Omental fat pad (tissue), 4 donors: Measurements from ENCODE around the gene SDK2. TPM values are rescaled to one million over a fixed set of nuclear protein-coding genes. Genes with fewer than 3 reads are reported as not detected.

Experiments used
- ATAC-seq: fragments of 150-250 bp; one replicate; pipeline ENCODE4 v1.9.1; 2016; ENCODE audit warnings: mild to moderate bottlenecking, moderate library complexity; ENCODE audit not compliant: low FRiP score
- DNase-seq: peaks from one replicate; pipeline ENCODE4 v3.0.0-alpha.2; 2019; ENCODE audit warnings: low spot score
- total RNA-seq, 4 donors: library from RNA; depleted of rRNA; stranded (reverse); fragments of >200 nt; gene quantifications; one replicate each; pipeline ENCODE4 v1.1.0, GENCODE V29; 2016
- TF ChIP-seq, protein P1 (sequence below), 3 donors: fragments of 450-650 bp; IDR thresholded peaks; one replicate each; pipeline ENCODE4 v1.5.1; 2016 to 2017; ENCODE audit warnings: antibody characterized with exemption in 3 of 3, mild to moderate bottlenecking in 3 of 3, moderate library complexity in 2 of 3

The SDK2 gene
- total RNA-seq, 4 donors from 2014 or later: 0.46 to 1.4 (median 0.64) TPM

DNA sequence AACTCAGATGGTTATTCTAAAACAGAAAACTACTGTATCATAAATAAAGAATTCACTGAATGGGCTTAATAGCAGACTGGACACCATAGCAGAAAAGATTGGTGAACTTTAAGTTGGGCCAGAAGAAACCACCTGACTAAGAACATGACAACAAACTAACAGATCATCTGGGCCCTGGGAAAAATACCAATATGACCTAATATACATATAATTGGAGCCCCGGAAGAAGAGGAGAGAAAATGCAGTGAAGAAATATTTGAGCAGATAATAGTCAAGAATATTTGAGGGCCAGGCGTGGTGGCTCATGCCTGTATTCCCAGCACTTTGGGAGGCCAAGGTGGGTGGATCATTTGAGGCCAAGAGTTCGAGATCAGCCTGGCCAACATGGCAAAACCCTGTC, 25.5 kb upstream of the SDK2 start:
- no peak for DNase-seq
- TF ChIP-seq, protein P1, sequence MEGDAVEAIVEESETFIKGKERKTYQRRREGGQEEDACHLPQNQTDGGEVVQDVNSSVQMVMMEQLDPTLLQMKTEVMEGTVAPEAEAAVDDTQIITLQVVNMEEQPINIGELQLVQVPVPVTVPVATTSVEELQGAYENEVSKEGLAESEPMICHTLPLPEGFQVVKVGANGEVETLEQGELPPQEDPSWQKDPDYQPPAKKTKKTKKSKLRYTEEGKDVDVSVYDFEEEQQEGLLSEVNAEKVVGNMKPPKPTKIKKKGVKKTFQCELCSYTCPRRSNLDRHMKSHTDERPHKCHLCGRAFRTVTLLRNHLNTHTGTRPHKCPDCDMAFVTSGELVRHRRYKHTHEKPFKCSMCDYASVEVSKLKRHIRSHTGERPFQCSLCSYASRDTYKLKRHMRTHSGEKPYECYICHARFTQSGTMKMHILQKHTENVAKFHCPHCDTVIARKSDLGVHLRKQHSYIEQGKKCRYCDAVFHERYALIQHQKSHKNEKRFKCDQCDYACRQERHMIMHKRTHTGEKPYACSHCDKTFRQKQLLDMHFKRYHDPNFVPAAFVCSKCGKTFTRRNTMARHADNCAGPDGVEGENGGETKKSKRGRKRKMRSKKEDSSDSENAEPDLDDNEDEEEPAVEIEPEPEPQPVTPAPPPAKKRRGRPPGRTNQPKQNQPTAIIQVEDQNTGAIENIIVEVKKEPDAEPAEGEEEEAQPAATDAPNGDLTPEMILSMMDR (IDR thresholded peaks at IDR 0.05): no peak
- ATAC-seq: no peak

DNA sequence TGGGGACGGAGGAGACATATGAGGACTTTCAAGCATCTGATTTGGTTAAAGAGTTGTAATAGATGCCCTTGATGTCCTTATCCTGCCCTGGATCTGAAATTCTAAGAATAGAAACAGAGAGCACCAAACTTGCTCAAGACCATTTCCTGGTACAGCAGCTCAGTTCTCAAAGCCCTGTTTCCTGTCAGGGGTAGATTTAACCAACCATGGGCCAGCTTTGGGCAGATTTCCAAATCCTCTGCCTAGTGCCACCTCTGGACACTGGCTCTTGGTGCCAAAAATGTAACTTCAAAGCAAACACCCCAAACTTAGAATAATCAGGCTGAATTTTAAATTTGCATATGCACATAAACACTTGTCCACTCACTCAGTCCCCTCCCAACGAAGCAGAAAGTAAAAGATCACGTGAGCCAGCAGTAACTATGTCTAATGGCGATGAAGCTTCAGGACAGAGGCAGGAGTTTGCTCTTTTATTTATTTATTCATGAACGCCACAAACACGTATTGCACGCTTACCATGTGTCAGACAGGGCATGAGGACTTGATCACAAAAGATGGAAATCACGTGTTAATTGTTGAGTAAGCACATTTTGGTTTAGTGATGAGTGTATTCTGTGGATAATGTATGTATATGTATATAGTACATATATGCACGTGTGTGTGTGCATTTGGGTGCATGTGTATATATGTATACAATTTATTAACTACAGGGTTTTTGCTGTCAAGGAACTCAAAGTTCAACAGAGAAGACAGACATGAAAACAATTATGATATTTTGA, 23.1 kb upstream of the SDK2 start:
- DNase-seq (no peak), ATAC-seq (no peak)
- TF ChIP-seq, protein P1 (IDR thresholded peaks at IDR 0.05): no peak

DNA sequence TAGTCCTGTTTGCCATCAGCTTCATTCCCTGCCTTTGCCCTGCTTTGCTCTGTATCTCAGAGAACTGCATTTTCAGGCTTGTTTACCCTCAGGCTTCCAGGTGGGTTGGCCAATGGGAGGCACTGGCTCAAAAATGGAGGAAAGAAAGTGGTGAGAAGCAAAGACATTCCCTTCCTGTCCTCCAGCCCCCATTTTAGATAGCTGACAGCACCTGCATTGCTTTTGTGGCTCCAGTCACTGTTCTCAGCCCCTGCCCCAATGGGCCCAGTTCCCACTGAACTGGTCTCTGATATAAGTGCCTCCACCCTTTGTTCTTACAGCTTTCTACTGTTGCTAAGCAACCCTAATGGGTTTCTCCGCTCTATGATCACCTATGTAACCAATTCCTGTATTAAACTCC, 19.4 kb upstream of the SDK2 start:
- TF ChIP-seq, protein P1 (IDR thresholded peaks at IDR 0.05): no peak
- DNase-seq: no peak
- ATAC-seq: no peak

DNA sequence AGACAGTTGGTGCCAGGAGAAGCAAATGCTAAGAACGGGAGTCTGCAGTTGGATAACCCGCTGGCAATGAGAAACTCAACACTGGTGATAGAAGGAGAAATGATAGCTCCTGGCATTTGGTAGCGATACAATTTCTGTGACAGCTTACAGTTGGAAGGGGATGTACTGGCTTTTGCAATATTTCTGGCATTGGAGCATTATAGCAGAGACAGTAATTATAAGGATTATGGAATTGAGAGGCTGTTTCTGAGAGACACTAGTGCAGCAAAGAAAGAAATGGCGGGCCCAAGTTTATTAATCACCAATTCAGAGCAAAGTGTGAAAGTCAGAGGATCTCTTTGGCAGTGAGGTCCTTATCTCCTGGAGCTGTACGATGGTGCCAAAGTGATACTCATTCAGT, 16.1 kb upstream of the SDK2 start:
- ATAC-seq (no peak), DNase-seq (no peak)
- TF ChIP-seq, protein P1 (IDR thresholded peaks at IDR 0.05): no peak

DNA sequence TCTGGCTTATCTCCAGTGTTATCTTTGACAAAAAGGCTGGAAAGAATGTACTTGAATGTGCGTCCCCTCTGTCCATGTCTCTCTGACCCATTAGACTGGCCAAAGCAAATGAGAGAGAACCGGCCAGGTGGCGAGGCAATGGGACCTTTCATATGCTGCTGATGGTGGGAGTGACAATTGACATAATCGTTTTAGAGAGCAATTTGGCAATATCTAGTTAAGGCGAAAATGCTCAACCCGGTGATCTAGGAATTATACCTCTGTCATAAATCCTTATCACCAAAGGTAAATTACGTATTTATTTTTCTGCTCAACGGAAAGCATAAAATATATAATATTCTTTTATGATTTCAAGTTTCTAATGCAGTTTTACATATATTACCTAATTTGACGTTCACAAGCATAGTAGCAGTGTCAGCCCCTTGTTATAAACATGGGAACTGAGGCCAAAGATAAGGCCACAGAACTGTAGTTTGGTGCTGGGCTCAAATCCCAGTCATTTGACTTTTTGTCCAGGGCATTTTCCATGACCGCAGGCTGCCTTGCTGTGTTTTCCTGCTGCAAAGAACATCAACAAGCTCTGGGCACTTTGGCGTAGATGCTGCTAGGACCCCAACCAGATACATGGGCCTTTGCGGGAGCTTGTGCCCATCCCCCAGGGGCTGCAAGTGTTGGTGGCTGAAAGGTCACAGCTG, 14.7 kb upstream of the SDK2 start:
- TF ChIP-seq, protein P1 (IDR thresholded peaks at IDR 0.05): no peak
- no peak for ATAC-seq
- no peak for DNase-seq

DNA sequence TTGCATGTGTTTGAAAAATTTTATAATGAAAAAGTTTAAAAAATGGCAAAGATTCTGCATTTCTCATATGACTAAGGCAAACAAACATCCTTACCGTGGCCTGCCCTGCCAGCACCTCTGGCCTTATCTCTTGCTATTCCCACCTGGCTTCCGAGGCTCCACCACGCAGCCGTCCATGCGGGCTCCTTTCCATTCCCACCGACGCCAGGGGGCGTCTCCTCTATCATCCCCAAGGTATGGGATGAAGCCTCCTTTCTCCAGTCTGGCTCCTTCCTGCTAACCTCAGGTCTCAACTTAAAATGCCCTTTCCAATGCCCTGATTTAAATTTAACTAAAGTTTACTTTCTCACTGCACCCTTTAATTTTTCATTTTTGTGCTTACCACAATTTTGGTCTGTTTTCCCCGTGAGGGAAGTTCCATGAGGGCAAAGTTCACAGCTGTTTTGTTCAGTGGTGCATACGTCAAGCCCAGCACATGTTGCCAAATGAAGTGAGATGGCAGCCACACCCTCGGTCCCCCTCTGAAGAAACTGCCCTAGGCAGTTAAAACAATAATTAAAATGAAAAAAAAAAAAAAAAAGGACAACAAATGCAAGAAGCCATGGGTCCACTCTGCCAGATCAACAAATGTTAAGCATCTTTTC, 13.3 kb upstream of the SDK2 start:
- ATAC-seq (peak; percentile 69), DNase-seq (no peak)
- TF ChIP-seq, protein P1 (IDR thresholded peaks at IDR 0.05): no peak
